ENCODE results near the gene HMGB1.

The HMGB1 gene

GRCh38 chr13:30464496-30465342 is 1.0 kb downstream of the HMGB1 start:
- TF ChIP-seq CTCF (IDR thresholded peaks at IDR 0.05; ENCODE audit: low read depth, low read length) (no peak), MAX (IDR thresholded peaks at IDR 0.05; ENCODE audit: low read depth, low read length) (peak; percentile 77; the same call in 1 of the 2 replicates)
- DNase-seq (ENCODE audit: low read depth) = peak; percentile 89
- H3K4me3 ChIP-seq (ENCODE audit: low read depth, low read length) = peak overlapping the region; percentile 82

- peak; percentile 73 for DNase-seq (ENCODE audit: low read depth)
- TF ChIP-seq POLR2A (IDR thresholded peaks at IDR 0.05; ENCODE audit: extremely low read depth, insufficient read length) = peak; percentile 13
- TF ChIP-seq CTCF (IDR thresholded peaks at IDR 0.05; ENCODE audit: low read depth, low read length) = no peak
- TF ChIP-seq MYC (IDR thresholded peaks at IDR 0.05; ENCODE audit: low read depth, low read length) = peak; percentile 70
Observed at GRCh38 chr13:30463787-30464495, 1.8 kb downstream of the HMGB1 start.

GRCh38 chr13:30461279-30462066 is 4.3 kb downstream of the HMGB1 start:
- H3K4me3 ChIP-seq (ENCODE audit: low read depth, low read length) = peak overlapping the region; percentile 82
- DNase-seq (ENCODE audit: low read depth) = peak; percentile 38

More at GRCh38 chr13:30463787-30464495, 1.8 kb downstream of the HMGB1 start:
- H3K4me3 ChIP-seq (ENCODE audit: low read depth, low read length) = peak overlapping the region; percentile 82

- no peak overlapping the region for H3K4me3 ChIP-seq (ENCODE audit: low read depth, low read length)
- TF ChIP-seq CTCF (IDR thresholded peaks at IDR 0.05; ENCODE audit: low read depth, low read length) (no peak), POLR2A (IDR thresholded peaks at IDR 0.05; ENCODE audit: extremely low read depth, insufficient read length) (peak; percentile 13)
- DNase-seq (ENCODE audit: low read depth) = peak; percentile 31
Observed at GRCh38 chr13:30457306-30457891, 8.3 kb downstream of the HMGB1 start.

- no peak for TF ChIP-seq CTCF (IDR thresholded peaks at IDR 0.05; ENCODE audit: low read depth, low read length)
- TF ChIP-seq MYC (IDR thresholded peaks at IDR 0.05; ENCODE audit: low read depth, low read length) = no peak
- no peak for TF ChIP-seq POLR2A (IDR thresholded peaks at IDR 0.05; ENCODE audit: extremely low read depth, insufficient read length)
- TF ChIP-seq MAX (IDR thresholded peaks at IDR 0.05; ENCODE audit: low read depth, low read length) = no peak
- no peak overlapping the region for H3K4me3 ChIP-seq (ENCODE audit: low read depth, low read length)
- DNase-seq (ENCODE audit: low read depth) = no peak
Observed at GRCh38 chr13:30456290-30456689, 9.4 kb downstream of the HMGB1 start.

- H3K4me3 ChIP-seq (ENCODE audit: low read depth, low read length) = no peak overlapping the region
- DNase-seq (ENCODE audit: low read depth) = no peak
- no peak for TF ChIP-seq MAX (IDR thresholded peaks at IDR 0.05; ENCODE audit: low read depth, low read length)
- no peak for TF ChIP-seq CTCF (IDR thresholded peaks at IDR 0.05; ENCODE audit: low read depth, low read length)
- no peak for TF ChIP-seq POLR2A (IDR thresholded peaks at IDR 0.05; ENCODE audit: extremely low read depth, insufficient read length)
- TF ChIP-seq MYC (IDR thresholded peaks at IDR 0.05; ENCODE audit: low read depth, low read length) = no peak
Observed at GRCh38 chr13:30454991-30455390, 10.7 kb downstream of the HMGB1 start.
